HFFc6 (cell line): ENCODE measurements around the gene DCT. TPM values are rescaled to one million over a fixed set of nuclear protein-coding genes. Genes with fewer than 3 reads are reported as not detected.

Experiments used
- DNase-seq: peaks from one replicate; pipeline ENCODE4 v3.0.0-alpha.2; 2018
- H3K27ac Mint-ChIP-seq: 2 replicates; pipeline ENCODE4 v1.8.0; 2020; ENCODE audit warnings: mild to moderate bottlenecking, mixed read lengths
- H3K27me3 Mint-ChIP-seq: 2 replicates; pipeline ENCODE4 v1.8.0; 2021; ENCODE audit warnings: mild to moderate bottlenecking, moderate library complexity, mixed read lengths; ENCODE audit not compliant: insufficient read depth
- H3K36me3 Mint-ChIP-seq: 2 replicates; pipeline ENCODE4 v1.8.0; 2021; ENCODE audit warnings: low read depth, mixed read lengths
- H3K4me1 Mint-ChIP-seq: 2 replicates; pipeline ENCODE4 v1.8.0; 2020; ENCODE audit warnings: low read depth, mixed read lengths
- H3K4me3 Mint-ChIP-seq: 2 replicates; pipeline ENCODE4 v1.8.0; 2020; ENCODE audit warnings: mild to moderate bottlenecking, moderate library complexity, mixed read lengths
- H3K9me3 Mint-ChIP-seq: 2 replicates; pipeline ENCODE4 v1.8.0; 2020; ENCODE audit warnings: mild to moderate bottlenecking, mixed read lengths
- total RNA-seq, 6 experiments: library from RNA; stranded (reverse); fragmentation: NEBNext Ultra II Directional; extraction: Animal tissue kit (Norgen Biotek cat#: 25700); gene quantifications; 2 replicates in 1 of 6; 3 replicates in 5 of 6; pipeline ENCODE4 v1.2.3, GENCODE V29; 2021
- TF ChIP-seq, protein P1 (sequence below): fragments of 200-600 bp; sonication (generic); IDR thresholded peaks from 2 replicates; pipeline ENCODE4 v1.5.0; 2021; ENCODE audit warnings: antibody characterized with exemption, mild to moderate bottlenecking

Gene DCT
- total RNA-seq, 6 experiments from 2014 or later, result not detected

DNA sequence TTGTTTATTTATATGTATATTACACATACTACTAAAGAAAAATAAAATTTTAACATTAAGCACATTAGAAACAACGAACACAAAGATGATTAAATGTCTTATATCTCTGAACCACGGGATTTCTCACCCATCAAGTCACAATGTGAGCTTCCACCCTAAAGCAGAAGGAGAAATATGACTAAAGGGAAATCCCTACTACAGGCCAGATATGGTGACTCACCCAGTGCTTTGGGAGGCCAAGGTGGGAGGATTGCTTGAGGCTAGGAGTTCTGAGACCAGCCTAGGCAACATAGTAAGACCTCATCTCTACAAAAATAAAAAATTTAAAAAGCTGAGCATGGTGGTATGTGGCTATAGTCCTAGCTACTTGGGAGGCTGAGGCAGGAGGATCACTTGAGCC lies 24.6 kb downstream of the DCT start:
- no peaks in the 10 kb centered on the region for H3K4me1 Mint-ChIP-seq
- no peaks in the 10 kb centered on the region for H3K36me3 Mint-ChIP-seq
- no peak for DNase-seq
- no peak overlapping the region for H3K4me3 Mint-ChIP-seq
- H3K9me3 Mint-ChIP-seq, result no peaks in the 10 kb centered on the region
- TF ChIP-seq, protein P1, sequence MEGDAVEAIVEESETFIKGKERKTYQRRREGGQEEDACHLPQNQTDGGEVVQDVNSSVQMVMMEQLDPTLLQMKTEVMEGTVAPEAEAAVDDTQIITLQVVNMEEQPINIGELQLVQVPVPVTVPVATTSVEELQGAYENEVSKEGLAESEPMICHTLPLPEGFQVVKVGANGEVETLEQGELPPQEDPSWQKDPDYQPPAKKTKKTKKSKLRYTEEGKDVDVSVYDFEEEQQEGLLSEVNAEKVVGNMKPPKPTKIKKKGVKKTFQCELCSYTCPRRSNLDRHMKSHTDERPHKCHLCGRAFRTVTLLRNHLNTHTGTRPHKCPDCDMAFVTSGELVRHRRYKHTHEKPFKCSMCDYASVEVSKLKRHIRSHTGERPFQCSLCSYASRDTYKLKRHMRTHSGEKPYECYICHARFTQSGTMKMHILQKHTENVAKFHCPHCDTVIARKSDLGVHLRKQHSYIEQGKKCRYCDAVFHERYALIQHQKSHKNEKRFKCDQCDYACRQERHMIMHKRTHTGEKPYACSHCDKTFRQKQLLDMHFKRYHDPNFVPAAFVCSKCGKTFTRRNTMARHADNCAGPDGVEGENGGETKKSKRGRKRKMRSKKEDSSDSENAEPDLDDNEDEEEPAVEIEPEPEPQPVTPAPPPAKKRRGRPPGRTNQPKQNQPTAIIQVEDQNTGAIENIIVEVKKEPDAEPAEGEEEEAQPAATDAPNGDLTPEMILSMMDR, result no peak
- no peaks in the 10 kb centered on the region; the same call in none of the 2 replicates for H3K27me3 Mint-ChIP-seq
- no peak overlapping the region for H3K27ac Mint-ChIP-seq

DNA sequence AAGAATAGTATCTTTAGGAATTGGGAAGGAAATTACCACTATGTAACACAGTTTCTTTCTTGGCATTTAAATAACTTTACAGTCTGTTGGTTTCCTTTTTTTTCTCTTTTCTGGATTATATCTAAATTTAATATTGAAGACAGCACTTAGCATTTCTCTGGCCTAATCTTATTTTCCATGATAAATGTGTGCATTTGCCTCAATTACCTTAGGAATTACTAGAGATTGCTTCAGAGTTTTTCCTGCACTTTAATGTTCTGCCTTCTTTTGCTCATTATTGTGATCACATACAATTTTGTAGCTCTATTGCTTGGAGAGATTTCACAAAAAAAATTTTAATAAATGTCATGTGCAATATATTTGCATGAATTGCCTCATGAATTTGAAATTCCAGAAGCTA lies 25.1 kb downstream of the DCT start:
- no peaks in the 10 kb centered on the region; the same call in none of the 2 replicates for H3K27me3 Mint-ChIP-seq
- no peak overlapping the region for H3K27ac Mint-ChIP-seq
- no peak overlapping the region for H3K4me3 Mint-ChIP-seq
- H3K36me3 Mint-ChIP-seq, result no peaks in the 10 kb centered on the region
- no peaks in the 10 kb centered on the region for H3K9me3 Mint-ChIP-seq
- H3K4me1 Mint-ChIP-seq, result no peaks in the 10 kb centered on the region
- no peak for DNase-seq
- TF ChIP-seq, protein P1, result no peak

DNA sequence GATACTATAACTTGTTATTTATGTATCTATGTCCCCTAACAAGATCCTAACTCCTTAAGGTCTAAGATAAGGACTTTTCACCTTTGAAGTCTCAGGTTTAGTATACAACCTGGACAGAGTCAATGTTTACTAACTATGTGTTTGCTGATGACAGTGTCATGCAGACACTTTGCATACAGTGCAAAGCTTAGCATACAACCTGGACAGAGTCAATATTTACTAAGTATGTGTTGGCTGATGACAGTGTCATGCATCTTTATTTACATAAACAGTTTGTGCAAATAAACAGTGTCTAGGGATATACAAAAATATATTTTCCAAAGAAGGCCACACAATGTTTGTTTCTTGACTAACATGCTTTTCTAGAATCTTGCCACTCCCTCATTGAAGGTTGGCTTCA lies 34.7 kb downstream of the DCT start:
- peaks cover 3% of the 10 kb centered on the region; the same call in 1 of the 2 replicates for H3K27me3 Mint-ChIP-seq
- no peaks in the 10 kb centered on the region for H3K9me3 Mint-ChIP-seq
- no peak overlapping the region for H3K27ac Mint-ChIP-seq
- TF ChIP-seq, protein P1, result no peak
- no peaks in the 10 kb centered on the region for H3K4me1 Mint-ChIP-seq
- no peak overlapping the region for H3K4me3 Mint-ChIP-seq
- no peak for DNase-seq
- no peaks in the 10 kb centered on the region for H3K36me3 Mint-ChIP-seq

DNA sequence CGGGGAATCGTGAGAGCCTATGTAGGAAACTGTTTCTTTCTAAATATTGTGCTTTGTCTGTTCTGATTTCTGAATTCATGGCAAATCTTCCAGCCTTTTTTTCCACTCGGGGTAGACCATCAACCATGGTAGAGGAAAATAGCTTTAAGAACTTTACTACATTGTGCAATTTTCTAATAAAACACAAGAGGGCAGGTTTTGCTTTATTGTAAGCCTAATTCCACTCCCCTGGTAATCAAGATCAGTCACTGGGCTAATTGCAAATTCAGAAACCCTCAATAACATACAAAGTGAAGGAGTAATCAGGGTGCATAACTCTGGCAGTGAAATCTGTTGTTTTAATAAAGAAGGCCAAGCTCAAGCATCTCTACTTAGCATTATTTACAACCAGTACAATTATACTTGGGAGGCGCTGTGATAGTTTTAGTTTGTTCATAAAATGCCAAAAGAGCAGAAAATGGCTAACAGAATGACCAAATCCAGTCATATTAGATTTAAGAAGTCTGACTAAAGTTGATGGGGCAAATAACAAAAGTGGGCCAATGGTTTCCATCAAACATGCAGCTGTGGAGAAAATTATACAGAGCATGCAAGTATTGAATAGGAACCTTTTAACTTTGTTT lies 43.8 kb downstream of the DCT start:
- TF ChIP-seq, protein P1, result peak; percentile 79
- peak; percentile 50 for DNase-seq
- Mint-ChIP-seq H3K27me3 (peaks cover 3% of the 10 kb centered on the region), H3K36me3 (no peaks in the 10 kb centered on the region), H3K4me3 (no peak overlapping the region), H3K9me3 (no peaks in the 10 kb centered on the region), H3K4me1 (no peaks in the 10 kb centered on the region), H3K27ac (no peak overlapping the region)

DNA sequence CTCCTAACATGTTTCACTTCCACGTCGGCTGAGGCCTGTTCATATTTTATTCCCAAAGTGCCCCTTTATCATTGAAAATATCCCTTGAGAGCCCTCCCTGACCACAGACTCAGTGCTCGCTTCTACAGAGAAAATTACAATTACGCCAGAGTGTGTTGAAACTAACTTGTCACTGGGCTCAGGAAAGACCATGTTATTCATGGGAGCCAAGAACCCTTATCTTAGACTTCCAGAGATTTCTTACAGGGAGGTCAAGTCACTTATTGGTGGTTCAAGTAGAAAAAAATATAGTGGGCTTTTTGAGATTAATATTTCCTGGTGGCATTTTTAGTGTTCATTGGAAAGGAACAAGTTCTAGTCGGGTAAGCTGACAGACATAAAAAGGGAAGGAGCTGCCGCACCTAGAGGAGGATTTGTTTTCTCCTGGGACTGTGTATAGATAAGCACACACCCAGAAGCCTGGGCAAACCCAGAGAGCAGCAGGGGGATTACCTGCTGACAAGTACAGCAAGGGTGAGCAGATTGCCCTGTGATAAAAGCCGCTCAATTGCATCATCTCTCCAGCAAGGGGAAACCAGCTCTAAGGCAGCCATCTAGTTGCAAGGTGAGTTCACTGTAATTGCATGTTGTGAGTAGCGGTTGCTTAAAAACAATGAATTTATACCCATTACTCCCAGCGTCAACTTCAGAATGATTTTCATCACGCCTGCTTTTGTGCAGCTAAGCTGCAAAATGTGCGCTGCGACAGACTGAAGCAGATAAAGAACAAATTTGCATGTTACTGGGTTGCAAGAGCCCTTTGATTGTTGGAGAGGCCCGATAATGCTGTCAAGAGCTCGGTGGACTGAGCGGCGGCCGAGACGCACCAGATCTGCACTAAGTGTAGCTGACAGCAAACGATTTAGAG lies 46.2 kb downstream of the DCT start:
- Mint-ChIP-seq H3K4me1 (no peaks in the 10 kb centered on the region), H3K36me3 (no peaks in the 10 kb centered on the region), H3K4me3 (no peak overlapping the region), H3K9me3 (no peaks in the 10 kb centered on the region), H3K27me3 (peaks cover 3% of the 10 kb centered on the region), H3K27ac (no peak overlapping the region)
- DNase-seq, result no peak
- TF ChIP-seq, protein P1, result no peak
